GM18526 (cell line): ENCODE results near the gene CXorf51A.
"Not testable (repeated sequence)": the region's sequence is repeated elsewhere in the genome, so short reads cannot be mapped to it uniquely, and the experiment has no call there.

ENCODE experiments used
- POLR2A ChIP-seq: IDR thresholded peaks from 3 replicates; pipeline ENCODE4 v1.6.1; 2011; ENCODE audit not compliant: insufficient read length; ENCODE audit errors: extremely low read depth

Gene CXorf51A

DNA sequence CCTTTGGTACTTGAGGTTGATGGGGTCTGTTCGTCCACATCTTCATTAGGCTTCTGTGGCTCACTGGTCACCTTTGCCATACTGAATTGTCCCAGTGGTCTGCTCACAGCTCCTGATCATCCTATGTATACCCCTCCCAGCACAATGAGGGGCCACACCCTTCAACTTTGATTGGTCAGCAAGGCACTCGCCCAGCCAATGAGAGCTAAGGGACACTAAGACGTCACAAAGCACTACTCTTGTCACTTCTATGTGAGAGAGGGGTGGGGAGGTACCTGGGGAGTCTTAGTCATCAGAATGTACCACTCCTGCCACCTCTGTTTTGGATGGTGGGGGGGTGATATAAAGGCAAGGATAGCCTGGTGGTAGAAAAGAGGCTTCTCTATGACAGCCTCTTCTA is at the start of gene CXorf51A:
Gene CXorf51A, minus strand, starts transcription at position 101 of the 400 bp plus-strand sequence. Its CDS starts 21 bp downstream, at position 80.
- not testable (repeated sequence) for TF ChIP-seq POLR2A

GRCh38 chrX:146863566-146863965 is 49.0 kb upstream of the CXorf51A start:
- TF ChIP-seq POLR2A: no peak

GRCh38 chrX:146854281-146854680 is 39.7 kb upstream of the CXorf51A start:
- no peak for TF ChIP-seq POLR2A

DNA sequence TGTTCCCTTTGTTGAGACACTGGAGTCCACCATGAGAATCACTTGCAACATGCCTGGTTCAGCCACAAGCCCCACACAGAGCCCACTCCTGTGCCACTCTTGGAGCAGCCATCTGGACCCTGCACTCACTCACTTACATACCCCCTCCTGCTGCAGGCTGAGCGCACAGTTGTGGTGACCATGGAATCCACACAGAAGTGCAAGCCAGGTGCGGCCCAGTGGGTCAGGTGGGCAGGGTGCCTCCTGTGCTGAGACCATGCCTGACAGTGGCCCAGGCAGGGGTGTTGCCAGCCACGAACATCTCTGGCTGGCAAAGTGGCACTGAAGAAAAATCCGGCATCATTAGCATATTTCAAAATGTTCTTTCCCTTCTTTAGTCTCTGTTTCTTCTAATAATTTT is 17.4 kb upstream of the CXorf51A start:
- no peak for TF ChIP-seq POLR2A

DNA sequence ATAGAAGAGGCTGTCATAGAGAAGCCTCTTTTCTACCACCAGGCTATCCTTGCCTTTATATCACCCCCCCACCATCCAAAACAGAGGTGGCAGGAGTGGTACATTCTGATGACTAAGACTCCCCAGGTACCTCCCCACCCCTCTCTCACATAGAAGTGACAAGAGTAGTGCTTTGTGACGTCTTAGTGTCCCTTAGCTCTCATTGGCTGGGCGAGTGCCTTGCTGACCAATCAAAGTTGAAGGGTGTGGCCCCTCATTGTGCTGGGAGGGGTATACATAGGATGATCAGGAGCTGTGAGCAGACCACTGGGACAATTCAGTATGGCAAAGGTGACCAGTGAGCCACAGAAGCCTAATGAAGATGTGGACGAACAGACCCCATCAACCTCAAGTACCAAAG is 5.1 kb downstream of the CXorf51A start, which contains the start of gene CXorf51B:
Gene CXorf51B, plus strand, starts transcription at position 301 of the 400 bp plus-strand sequence. Its CDS starts 21 bp downstream, at position 322.
- not testable (repeated sequence) for TF ChIP-seq POLR2A
